HEK293T (cell line): ENCODE results near the gene MZT2B.
"Not testable (repeated sequence)": the region's sequence is repeated elsewhere in the genome, so short reads cannot be mapped to it uniquely, and the experiment has no call there.

Experiments
- ARNT ChIP-seq: fragments of 450-650 bp; IDR thresholded peaks from 2 replicates; pipeline ENCODE4 v1.6.1; 2017; ENCODE audit warnings: mild to moderate bottlenecking
- BHLHE40 ChIP-seq: fragments of 450-650 bp; IDR thresholded peaks from 2 replicates; pipeline ENCODE4 v1.6.1; 2016; ENCODE audit warnings: mild to moderate bottlenecking, moderate library complexity, borderline replicate concordance
- FOXA1 ChIP-seq: fragments of 450-650 bp; IDR thresholded peaks from 2 replicates; pipeline ENCODE4 v1.6.1; 2016; ENCODE audit warnings: mild to moderate bottlenecking
- FOXK2 ChIP-seq: fragments of 450-650 bp; IDR thresholded peaks from 2 replicates; pipeline ENCODE4 v1.6.1; 2016; ENCODE audit warnings: mild to moderate bottlenecking
- FOXM1 ChIP-seq: fragments of 450-650 bp; IDR thresholded peaks from 2 replicates; pipeline ENCODE4 v1.6.1; 2017; ENCODE audit warnings: mild to moderate bottlenecking, borderline replicate concordance
- HDGF ChIP-seq: fragments of 450-650 bp; IDR thresholded peaks from 2 replicates; pipeline ENCODE4 v1.6.1; 2017; ENCODE audit warnings: antibody characterized with exemption, borderline replicate concordance
- L3MBTL2 ChIP-seq: fragments of 450-650 bp; conservative IDR thresholded peaks from 2 replicates; pipeline ENCODE4 v1.6.1; 2016; ENCODE audit warnings: mild to moderate bottlenecking
- PKNOX1 ChIP-seq: fragments of 450-650 bp; IDR thresholded peaks from 2 replicates; pipeline ENCODE4 v1.6.1; 2016
- SP1 ChIP-seq: fragments of 450-650 bp; IDR thresholded peaks from 2 replicates; pipeline ENCODE4 v1.6.1; 2017
- SUZ12 ChIP-seq: fragments of 450-650 bp; IDR thresholded peaks from 2 replicates; pipeline ENCODE4 v1.6.1; 2016; ENCODE audit warnings: mild to moderate bottlenecking

- not testable (repeated sequence) for TF ChIP-seq FOXM1, ARNT, FOXA1, SP1, HDGF, L3MBTL2, SUZ12, BHLHE40, FOXK2, PKNOX1
These were observed 43.7 kb upstream of the MZT2B start for GRCh38 chr2:130138326-130138725.
